Left ventricle myocardium superior (tissue), 1 donor: ENCODE measurements around the gene BRD1. TPM values are rescaled to one million over a fixed set of nuclear protein-coding genes. Genes with fewer than 3 reads are reported as not detected.
"Not testable (repeated sequence)": the region's sequence is repeated elsewhere in the genome, so short reads cannot be mapped to it uniquely, and the experiment has no call there.

ENCODE experiments used
- ATAC-seq: fragments of 200-7000 bp; cut with Tn5 transposase; one replicate; pipeline ENCODE4 v1.9.1; 2020; ENCODE audit warnings: mild to moderate bottlenecking, moderate library complexity
- DNase-seq: peaks from one replicate; pipeline ENCODE4 v3.0.0-alpha.2; 2020
- intact Hi-C: fragments of 100-400 bp; cut with micrococcal nuclease; formaldehyde crosslinking; loops from one replicate; pipeline ENCODE4 v1.11.0; 2022
- total RNA-seq: library from RNA; stranded (reverse); fragmentation: NEBNext Ultra II Directional; extraction: Animal tissue kit (Norgen Biotek cat#: 25700); gene quantifications from one replicate; pipeline ENCODE4 v1.2.1, GENCODE V29; 2021
- donor health status: DM: no; HTN: yes; CAD: no; lungs with severe emphysema.

The BRD1 gene
- total RNA-seq, 1 donor from 2014 or later: 18.7 TPM

DNA sequence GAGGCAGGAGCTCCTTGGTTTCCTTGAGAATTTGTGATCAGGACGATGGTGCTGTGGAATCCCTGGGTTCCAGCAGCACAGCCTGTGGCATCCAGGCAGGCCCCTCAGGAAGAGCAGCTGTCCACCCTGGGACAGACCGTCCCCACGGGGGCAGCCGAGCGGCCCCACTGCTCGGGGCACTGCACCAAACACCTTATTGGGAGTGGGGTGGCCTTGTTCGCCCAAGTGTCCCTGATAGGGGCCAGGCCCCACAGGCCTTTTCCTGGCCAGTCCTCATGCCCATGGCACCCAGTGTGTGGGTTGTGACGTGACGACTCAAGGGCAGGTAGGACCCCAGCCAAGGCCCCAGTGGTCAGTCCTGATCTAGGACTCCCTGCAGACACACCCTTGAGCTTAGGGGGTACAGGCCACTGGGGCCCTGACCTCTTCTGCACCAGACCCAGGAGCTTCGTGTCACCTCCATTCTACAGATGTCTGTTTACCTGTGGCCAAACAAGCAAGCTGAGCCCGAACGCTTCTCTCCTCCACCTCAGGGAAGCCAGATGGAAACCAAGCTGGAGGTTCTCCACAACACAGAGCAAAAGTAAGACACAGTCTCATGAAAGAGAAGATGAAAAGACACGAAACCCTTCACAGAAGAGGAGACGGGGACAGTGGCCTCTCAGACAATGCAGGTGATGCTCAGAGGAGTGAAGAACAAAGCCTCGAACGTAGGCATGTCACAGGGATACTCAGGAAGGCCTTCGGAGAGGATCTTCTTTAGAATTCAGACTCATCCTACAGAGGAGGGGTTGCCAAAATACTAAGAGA lies 1.6 kb upstream of the BRD1 start:
- ATAC-seq (no peak), DNase-seq (no peak)
- intact Hi-C loops: no loop called here

- DNase-seq (no peak), ATAC-seq (no peak)
- intact Hi-C loops: no loop called here
Observed at GRCh38 chr22:49828599-49828965, 909 bp upstream of the BRD1 start.

DNA sequence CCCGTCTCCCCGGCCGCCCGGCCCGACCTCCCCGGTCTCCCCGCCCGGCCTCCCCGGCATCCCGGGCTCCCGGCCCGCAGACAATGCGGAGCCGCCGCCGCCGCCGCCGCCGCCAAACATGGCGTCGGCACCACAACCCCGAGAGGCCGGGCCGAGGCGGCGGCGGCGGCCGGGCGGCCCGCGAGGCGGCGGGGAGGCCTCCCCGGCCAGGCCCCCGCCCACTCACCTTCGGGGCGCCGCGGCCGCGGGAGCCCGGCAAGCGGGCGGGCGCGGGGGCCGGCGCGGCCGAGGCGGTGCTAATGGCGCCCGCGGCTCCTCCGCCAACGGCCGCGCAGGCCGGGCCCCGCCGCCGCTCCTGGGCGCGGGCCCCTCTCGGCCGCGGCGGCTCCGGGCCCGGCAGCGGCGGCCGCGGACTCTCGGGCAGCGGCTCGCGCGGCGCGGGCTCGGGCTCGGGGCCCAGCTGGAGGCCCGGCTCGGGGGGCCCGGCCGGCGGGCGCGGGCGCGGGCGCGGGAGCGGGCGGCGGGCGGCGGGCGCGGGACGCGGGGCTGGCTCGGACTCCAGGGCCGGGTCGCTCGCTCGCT lies 311 bp downstream of the BRD1 start:
- DNase-seq (no peak), ATAC-seq (peak; percentile 6)
- intact Hi-C loops: no loop called here

- intact Hi-C loops: no loop called here
- ATAC-seq (peak; percentile 70), DNase-seq (peak; percentile 80)
Observed at GRCh38 chr22:49826603-49827270, 936 bp downstream of the BRD1 start.

- intact Hi-C loops: no loop called here
- DNase-seq (no peak), ATAC-seq (peak; percentile 10)
Observed at GRCh38 chr22:49825944-49826602, 1.6 kb downstream of the BRD1 start.

DNA sequence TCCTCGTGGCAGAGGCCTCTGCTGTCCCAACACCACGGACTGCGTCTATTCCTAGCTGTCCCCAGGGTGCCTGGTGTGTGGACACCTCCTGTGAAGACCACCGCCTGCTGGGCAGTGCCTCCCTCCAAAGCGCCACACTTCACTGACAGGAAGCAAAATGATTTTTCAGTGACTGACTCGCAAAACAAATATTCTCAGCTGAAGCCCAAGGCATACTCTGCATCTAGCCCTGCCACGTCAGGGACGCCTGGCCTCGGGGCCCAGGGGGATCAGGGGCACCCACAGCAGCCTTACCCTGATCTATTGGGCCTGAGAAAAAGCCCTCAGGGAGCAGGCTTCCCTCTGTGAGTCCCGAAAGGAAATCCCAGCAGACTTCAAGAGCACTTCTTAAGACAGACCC lies 2.2 kb downstream of the BRD1 start:
- intact Hi-C loops: no loop called here
- DNase-seq (no peak), ATAC-seq (no peak)

- ATAC-seq (no peak), DNase-seq (no peak)
- intact Hi-C loops: no loop called here
Observed at GRCh38 chr22:49824936-49825335, 2.7 kb downstream of the BRD1 start.

DNA sequence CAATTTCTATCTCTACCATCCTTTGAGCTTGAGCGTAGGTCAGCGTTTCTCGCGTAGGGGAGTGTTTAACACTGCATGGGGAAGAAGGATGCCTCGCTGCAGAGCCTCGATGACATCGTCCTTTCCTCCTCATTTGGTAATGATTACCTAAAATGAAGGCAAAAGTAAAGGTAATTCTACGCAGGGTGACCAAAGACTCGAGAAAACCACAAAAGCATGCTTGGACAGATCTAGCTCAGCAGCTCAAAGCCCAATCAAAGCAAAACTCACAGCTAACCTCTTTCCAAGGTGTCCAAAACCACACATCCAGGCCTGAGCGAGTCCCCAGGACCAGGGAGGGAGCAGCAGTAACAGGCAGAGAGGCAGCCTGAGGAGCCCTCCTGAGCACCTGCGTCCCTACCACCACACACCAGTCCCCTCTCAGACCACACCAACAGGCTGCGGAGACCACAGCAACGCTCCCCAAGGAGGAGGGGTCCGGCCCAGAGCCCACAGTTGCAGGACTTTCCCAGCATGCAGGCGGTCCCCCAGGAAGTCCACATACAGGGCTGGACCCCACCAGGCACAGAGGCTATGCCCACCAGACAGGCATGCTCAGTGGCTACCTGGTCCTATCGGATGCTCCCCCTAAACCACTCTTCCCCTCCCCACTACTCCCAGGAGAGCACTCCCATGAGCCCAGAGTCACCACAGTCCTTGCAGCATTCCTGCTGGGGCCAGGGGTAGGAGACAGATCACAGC lies 3.3 kb downstream of the BRD1 start:
- ATAC-seq (no peak), DNase-seq (no peak)
- intact Hi-C loops: no loop called here

GRCh38 chr22:49823289-49824045 lies 4.2 kb downstream of the BRD1 start:
- ATAC-seq (no peak), DNase-seq (no peak)
- intact Hi-C loops: no loop called here

DNA sequence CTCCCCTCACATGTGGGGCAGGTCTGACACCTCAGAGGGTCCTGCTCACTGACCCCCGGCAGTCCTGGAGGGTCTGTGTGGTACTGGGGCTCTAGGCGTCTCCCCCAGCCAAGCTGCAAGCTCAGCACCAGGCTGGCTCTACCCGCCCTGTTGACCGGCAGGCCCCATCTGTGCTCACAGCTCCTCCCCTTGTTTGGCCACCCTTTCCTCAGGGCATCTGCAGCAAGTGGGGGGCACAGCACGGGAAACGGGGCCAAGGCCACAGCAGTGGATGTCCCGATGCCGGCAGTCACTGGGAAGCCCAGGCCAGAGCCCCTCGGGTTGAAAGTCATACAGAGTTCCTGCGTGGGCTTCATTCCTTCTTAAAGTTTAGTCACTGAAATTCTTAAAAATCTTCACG lies 5.9 kb downstream of the BRD1 start:
- intact Hi-C loops, DNase-seq, ATAC-seq: not testable (repeated sequence)

GRCh38 chr22:49820984-49821383 lies 6.7 kb downstream of the BRD1 start:
- ATAC-seq (peak; percentile 55), DNase-seq (no peak)
- intact Hi-C loops: no loop called here

DNA sequence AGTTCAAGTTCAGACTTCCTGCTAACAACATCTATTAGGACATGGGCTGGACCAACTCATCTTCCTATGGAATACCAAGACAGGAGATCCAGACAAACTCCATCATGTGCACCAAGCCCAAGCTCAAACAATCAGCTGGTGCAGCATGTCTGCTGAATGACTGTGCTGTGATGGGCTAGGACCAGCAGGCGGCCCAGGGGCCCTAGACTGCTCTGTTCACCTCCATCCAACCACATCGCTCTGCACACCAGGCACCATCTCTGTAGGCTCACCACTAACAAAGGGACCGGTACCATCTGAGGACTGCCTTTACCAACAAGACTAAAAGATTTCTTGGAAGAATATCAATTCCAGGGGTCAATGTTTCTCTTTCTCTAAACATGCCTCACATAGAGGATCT lies 10.3 kb downstream of the BRD1 start:
- DNase-seq (no peak), ATAC-seq (no peak)
- intact Hi-C loops: no loop called here

GRCh38 chr22:49815641-49816091 lies 12.0 kb downstream of the BRD1 start:
- intact Hi-C loops: no loop called here
- ATAC-seq: no peak
- DNase-seq: no peak

GRCh38 chr22:49814856-49815255 lies 12.8 kb downstream of the BRD1 start:
- no peak for ATAC-seq
- DNase-seq: no peak
- intact Hi-C loops: no loop called here

DNA sequence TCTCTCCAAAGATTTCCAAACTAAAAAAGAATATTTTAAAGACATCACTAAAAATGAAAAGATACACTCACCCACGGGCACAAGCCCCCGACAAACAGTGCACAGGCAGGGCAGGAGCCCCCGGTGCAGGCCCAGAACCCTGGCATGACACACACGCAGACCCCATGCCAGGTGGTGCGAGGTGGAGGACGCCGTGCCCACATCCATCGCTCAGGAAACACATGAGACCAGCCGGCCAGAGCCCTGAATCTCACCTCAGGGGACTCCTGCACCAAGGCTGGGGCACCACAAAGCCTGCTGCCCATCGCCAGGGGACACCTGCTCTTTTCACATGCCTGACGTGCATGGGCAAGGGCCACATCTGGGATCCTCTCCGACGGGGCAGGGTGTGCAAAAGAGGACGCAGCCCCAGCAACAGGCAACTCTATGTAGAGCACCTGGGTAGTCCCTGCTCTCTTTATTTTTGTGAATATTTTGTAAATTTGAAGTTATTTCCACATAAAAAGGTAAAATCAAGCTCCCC lies 13.4 kb downstream of the BRD1 start:
- ATAC-seq: no peak
- intact Hi-C loops: no loop called here
- no peak for DNase-seq

DNA sequence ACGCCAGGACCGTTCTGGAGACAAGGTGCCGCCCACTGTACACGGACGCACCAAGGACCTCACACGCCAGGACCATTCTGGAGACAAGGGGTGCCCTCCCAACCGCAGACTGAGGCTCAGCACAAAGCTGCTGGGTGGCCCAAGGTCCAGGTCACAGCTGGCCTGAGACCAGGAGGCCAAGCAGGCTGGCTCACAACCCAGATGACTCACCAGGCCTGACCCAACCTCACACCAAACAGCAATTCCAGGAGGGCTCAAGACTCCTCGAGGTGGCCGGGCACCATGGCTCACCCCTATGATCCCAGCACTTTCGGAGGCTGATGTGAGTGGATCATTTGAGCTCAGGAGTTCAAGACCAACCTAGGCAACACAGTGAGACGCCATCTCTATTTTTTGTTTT lies 14.8 kb downstream of the BRD1 start:
- ATAC-seq: peak; percentile 14
- no peak for DNase-seq
- intact Hi-C loops: no loop called here

DNA sequence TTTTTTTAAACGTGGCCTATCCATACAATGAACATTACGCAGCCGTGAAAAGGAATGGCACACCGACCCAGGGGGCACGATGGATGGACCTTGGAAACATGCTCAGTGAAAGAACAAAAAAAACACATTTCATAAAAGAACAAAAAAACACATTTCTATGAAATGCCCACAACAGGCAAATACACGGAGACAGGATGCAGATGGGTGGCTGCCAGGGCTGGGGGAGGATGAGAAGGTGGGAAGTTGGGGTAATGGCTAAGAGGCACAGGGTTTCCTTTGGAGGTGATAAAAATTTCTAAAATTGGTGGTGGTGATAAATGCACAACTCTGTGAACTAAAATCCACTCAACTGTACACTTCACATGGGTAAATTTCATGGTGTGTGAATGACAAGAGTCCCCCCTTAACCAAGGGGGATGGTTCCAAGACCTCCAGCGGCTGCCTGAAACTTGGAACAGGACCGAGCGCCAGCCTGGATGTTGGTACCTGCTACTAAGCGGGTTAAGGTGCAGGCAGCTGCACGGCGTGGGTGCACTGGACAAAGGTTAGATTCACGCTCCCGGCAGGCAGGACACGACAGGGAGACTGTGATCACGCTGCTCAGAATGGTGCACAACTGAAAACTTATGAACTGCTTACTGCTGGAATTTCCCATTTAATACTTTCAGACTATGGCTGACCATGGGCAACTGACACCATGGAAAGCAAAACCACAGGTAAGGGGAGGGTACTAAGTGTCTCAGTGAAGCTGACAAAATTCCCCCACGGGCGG lies 16.5 kb downstream of the BRD1 start:
- no peak for ATAC-seq
- DNase-seq: no peak
- intact Hi-C loops: no loop called here
